Tibial nerve (tissue), 3 donors: ENCODE results near the gene AMPD3.

Source experiments
- CTCF ChIP-seq, 5 experiments: fragments of 200-600 bp in 3 of 5; fragments of 450-650 bp in 2 of 5; sonication (generic) in 3 of 5; IDR thresholded peaks; one replicate each; pipeline ENCODE4 v1.5.1; 2016 to 2019; ENCODE audit warnings: antibody characterized with exemption in 5 of 5, mild to moderate bottlenecking in 3 of 5, moderate library complexity in 2 of 5
- POLR2A ChIP-seq, 2 donors: fragments of 450-650 bp; IDR thresholded peaks; one replicate each; pipeline ENCODE4 v1.6.1; 2017; ENCODE audit warnings: antibody characterized with exemption in 2 of 2, mild to moderate bottlenecking in 2 of 2, moderate library complexity in 2 of 2

GRCh38 chr11:10480026-10480425 lies 25.0 kb downstream of the AMPD3 start:
- TF ChIP-seq CTCF (IDR thresholded peaks at IDR 0.05), result no peak
- TF ChIP-seq POLR2A (IDR thresholded peaks at IDR 0.05), result no peak
